ENCODE results near the gene FBLN1. TPM values are rescaled to one million over a fixed set of nuclear protein-coding genes. Genes with fewer than 3 reads are reported as not detected.

Gene FBLN1
- total and polyA plus RNA-seq, 9 of the 15 experiments (the other 6 are each of a cell fraction or from before 2014, with no cell fraction given), result 0.66 TPM; not detected in 8

GRCh38 chr22:45600790-45601730 is 98.4 kb downstream of the FBLN1 start:
- Histone ChIP-seq H3K79me2 (ENCODE audit: control insufficient read depth, insufficient read depth, low read length) (no peaks in the 10 kb centered on the region), H3K4me2 (ENCODE audit: insufficient read depth, low read length) (no peak overlapping the region), H4K20me1 (replicated peaks; ENCODE audit: control insufficient read depth, insufficient read depth, low read length) (no peaks in the 10 kb centered on the region), H3K9ac (ENCODE audit: insufficient read depth in 1 of 2, low read depth in 2 of 2, low read length in 2 of 2) (no peak overlapping the region), H3K36me3 (ENCODE audit: control insufficient read depth, insufficient read depth, low read length) (no peaks in the 10 kb centered on the region), H3K9me3 (replicated peaks; ENCODE audit: control insufficient read depth, insufficient read depth, low read depth, low read length) (no peaks in the 10 kb centered on the region), H3K4me3 (no peak overlapping the region), H3K27me3 (ENCODE audit: control insufficient read depth in 2 of 2, insufficient read depth in 2 of 2, low read length in 2 of 2) (peaks cover 0 to 11% of the 10 kb centered on the region in 2 experiments; a peak in 2 of 5 replicates), H3K4me1 (replicated peaks in 1 of 2; ENCODE audit: control insufficient read depth in 2 of 2, insufficient read depth in 2 of 2, low read length in 2 of 2) (peaks cover 9% of the 10 kb centered on the region in 2 experiments; a peak in 4 of 5 replicates), H3K27ac (ENCODE audit: extremely low read depth, low read depth, low read length) (no peak overlapping the region), H2AFZ (ENCODE audit: low read depth, low read length) (no peak overlapping the region), H3K9me1 (ENCODE audit: control insufficient read depth, insufficient read depth, low read length) (no peaks in the 10 kb centered on the region)
- no peak for DNase-seq (ENCODE audit: extremely low read depth in 1 of 4, low spot score in 3 of 4)
- 34% methylated on average over 5 of the region's 14 CpGs for WGBS (ENCODE audit: insufficient coverage, low coverage, missing lambda C conversion rate)
- ChIA-PET POLR2A (interaction anchor here (1.7 kb wide), 1 partner anchor 18 kb away, joined by 3 read pairs; no protein-coding TSS in a partner anchor), CTCF (ENCODE audit: low intra/inter-chr PET ratio) (no interaction called here)
- in situ Hi-C loops (cut with MboI), result no loop called here
- no TSS peak for BruUV-seq (replicated peaks)
- no peak for ATAC-seq
- intact Hi-C loops (cut with micrococcal nuclease), result no loop called here
- TF ChIP-seq PBX2 (CRISPR knock-in tag; IDR thresholded peaks at IDR 0.05; ENCODE audit: low read depth), result no peak
- 0 out of 2 replicates have a peak, but pooled peaks have one; percentile 12 for TF ChIP-seq PBX2 (tag; conservative IDR thresholded peaks at IDR 0.05; ENCODE audit: low read depth)
- no peak for TF ChIP-seq ZNF133 (CRISPR knock-in tag; IDR thresholded peaks at IDR 0.05)
- TF ChIP-seq TRIM24 (IDR thresholded peaks at IDR 0.05), result no peak
- TF ChIP-seq ZNF561 (CRISPR knock-in tag; conservative IDR thresholded peaks at IDR 0.05), result no peak
- FAIRE-seq, result no peak

Data from K562 (cell line).